Stimulated activated CD4-positive, alpha-beta T cell treated with anti-CD3 and anti-CD28 coated beads, Interleukin-15, amount 100 ng/mL, for 24 hours (primary cell): ENCODE data around the gene RFXAP.

Experiments used
- DNase-seq: peaks from one replicate; pipeline ENCODE4 v3.0.0-alpha.2; 2020

The RFXAP gene

DNA sequence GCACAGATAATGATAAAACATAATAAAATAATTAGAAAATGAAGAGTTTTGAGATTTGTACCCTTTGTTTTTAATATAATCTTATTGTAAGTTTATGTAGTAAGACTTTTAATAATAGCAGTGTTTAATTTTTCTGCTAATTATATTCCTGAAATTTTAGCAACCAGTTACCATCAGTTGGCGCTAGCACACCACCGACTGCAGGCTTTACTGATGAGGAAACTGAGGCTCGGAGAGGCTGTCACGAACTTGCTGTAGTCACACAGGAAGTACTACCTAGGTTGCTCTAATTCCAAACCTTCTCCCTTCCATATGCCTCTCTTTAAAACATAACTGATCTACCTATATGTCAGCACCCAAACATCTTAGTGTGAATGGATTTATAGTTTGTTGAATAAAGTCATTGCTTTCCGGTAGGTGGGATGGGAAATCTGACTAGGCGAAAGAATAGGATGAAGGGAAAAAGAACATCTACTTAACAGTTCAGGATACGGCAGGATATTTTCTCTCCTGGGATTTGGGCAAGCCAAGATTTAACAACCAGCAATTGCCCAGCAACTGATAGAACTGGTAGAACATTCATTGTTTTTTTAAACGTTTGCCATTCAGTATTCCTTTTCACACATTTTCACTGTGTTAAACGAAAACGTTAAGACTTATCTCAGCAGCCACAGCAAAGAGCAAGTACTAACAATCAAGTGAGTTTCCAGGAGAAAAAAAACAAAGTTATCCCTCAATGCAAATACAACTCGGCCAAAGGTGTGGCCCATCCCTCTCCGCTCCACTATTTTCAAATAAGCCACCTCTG, 822 bp upstream of the RFXAP start:
- no peak for DNase-seq

DNA sequence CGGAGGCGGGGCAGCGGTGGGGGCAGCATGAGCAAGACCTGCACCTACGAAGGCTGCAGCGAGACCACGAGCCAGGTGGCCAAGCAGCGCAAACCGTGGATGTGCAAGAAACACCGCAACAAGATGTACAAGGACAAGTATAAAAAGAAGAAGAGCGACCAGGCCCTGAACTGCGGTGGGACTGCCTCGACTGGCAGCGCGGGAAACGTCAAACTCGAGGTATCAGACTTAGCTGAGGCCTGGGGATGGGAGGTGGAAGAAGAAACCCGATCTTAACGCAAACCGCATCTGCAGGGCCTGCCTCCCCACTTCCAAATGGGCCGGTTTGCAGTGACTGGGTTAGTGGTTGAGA, 693 bp downstream of the RFXAP start:
- DNase-seq = peak; percentile 53

DNA sequence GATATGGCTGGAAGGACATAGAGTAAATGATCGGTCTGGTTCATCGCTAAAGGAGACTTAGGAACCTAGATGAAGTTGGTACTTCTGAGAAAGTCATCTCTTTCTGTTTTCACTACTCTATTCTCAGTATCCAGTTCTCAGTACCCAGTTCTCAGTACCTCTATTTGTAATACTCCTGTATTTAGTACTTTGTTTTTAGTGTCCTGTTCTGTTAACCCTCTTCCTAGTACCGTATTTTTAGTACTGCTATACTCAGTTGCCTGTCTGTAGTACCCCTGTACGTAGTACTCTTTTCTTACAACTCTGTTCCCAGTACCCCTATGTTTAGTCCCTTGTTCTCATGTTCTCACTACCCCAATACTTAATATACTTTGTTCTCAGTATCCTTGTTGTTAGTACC, 1.2 kb downstream of the RFXAP start:
- DNase-seq = no peak

DNA sequence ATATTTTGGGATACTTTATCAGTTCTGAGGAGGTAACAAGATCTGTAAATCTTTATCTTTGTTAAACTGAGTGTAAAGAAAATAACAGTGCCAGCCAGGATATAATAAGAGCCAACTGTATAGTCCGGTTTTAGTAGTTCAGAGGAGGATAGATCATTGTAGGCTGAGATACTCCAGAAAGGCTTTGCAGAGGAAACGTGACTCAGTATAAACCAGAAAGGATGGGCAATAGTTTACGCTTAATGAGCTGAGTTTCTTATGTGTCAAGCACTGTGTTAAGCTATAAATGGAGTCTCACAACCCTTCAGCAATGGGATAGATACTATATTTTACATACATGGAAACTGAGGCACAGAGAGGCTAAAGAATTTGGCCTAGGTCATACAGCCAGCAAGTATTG, 3.8 kb downstream of the RFXAP start:
- no peak for DNase-seq

DNA sequence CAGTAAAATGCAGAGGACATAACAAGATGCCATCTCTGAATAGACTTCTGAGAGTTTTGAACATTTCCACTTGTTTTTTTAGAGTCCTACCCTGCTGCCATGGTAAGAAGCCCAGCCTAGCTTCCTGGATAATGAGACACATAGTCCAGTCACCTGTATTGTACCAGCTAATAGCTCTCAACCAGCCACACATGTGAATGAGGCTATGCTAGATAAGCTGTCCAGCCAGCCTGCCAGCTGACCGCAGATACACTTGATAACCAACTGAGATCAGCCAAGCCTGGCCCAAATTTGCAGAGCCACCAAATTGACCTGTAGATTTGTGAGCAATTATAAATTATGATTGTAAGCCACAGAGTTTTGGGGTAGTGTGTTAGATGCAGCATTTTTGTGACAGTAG, 10.7 kb downstream of the RFXAP start:
- no peak for DNase-seq

DNA sequence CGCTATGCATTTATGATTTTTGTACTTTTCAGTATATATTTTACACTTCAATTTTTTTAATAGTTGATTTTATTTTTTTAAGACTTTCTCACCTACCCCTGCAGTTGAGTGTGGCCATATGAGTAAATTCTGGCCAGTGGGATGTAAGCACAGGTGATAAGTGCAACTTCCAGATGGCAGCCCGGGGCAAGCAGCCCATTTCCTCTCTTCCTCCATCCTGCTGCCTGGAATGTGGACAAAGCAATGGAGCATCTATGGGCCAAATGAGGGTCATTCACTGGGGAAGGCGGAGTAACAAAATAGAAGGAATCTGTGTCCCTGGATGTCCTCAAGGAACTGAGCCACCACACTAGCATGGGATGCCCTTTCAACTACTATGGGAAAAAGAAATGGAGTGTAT, 12.3 kb downstream of the RFXAP start:
- no peak for DNase-seq

DNA sequence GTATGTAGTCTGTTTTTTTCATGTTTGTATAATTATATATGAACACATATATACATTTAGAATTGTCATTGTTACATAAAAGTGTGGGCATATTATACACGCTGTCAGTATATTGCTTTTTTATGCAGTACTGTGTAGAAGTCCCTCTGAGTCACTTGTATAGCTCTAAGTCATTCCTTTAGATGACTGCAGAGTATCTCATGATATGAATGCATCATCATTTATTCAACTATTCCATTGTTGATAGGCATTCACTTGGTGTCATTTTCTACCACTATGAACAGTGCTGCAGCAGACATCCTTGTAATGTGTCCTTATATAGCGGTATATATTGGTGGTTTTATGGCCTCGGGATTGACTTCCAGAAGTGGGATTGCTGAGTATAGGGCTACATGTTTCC, 15.3 kb downstream of the RFXAP start:
- no peak for DNase-seq

DNA sequence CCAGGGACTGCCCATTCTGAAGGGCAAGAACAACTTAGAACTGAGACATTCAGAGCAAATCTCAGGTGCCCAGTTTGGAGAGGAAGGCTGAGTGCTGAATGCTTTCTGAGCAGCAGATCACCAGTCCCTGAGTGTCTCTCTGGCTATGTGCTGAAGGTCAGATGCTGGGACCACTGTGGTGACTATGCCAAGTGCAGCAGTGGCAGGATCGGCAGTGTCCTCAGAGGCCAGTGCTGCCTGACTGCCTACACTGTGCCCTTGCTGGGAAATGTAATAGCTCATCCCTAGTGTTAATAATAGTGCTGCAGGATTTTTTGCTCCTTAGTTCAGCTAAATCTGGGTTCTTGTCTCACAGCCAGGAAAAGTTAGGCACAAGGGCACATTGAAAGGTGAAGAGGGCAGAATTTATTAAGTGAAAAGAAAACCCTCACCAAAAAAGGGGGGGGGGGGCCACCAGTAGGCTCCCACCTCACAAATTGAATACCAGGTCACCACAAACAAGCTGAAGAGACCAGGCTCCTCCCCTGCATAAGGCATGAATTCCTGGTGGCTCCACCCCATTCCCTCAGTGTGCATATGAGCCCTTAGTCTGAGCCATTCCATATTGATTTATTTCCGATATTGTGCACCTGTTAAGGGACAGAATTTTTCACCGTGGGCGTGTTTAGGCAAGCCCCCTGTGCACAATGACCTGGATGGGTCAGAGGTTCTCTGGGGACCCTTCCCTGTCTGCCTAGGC, 18.5 kb downstream of the RFXAP start:
- DNase-seq = no peak

DNA sequence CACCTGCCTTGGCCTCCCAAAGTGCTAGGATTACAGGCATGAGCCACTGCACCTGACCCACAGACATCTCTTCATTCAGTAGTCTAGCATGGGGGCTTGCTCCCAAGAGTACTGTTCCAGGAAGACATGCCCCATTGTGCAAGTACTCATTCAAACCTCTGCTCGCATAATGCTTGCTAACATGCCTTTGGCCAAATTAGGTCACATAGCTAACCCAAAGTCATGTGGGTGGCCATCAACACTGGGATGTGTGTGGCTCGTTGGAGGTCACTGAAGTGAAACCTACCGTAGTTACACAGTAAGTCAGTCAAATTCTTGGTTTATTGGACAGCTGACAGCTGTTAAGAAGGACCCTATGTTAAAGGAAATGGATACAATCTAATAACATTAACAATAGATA, 20.3 kb downstream of the RFXAP start:
- DNase-seq = no peak

DNA sequence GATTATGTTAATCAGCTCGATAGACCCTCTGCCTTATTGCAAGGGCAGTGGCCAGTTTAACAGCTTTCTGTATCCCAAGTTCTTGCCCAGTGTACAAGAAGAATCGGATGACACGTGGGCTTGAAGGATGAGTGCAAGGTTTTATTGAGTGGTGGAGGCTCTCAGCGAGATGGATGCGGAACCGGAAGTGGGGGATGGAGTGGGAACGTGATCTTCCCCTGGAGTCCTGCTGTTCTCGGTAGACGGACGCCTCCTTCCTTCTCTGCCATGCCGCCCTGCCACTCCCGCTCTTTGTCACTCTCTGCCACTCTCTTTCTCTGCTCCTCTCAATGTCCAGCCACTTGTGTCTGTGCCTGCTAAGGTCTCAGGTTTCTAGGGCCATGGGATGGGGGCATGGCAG, 21.0 kb downstream of the RFXAP start:
- DNase-seq = no peak

DNA sequence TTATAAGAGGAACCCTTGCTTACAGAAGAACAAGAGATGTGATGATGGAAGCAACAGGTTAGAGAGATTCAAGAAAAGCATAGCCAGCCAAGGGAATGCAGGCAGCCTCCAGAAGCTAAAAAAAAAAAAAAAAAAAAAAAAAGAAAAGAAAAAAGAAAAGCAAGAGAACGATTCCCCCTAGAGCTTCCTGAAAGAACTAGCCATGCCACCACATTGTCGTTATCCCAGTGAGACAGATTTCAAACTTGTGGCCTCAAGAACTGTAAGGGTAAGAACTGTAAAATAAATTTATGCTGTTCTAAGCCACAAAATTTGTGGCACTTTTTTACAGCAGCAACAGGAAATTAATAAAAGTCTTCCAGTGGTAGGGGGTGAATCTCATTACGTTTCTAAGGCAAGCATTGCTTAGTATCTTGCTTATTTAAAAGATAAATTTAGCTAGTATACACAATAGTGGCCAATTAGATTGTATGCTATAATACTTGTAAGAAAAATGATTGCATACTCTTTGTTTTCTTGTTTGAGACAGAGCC, 21.8 kb downstream of the RFXAP start:
- no peak for DNase-seq

DNA sequence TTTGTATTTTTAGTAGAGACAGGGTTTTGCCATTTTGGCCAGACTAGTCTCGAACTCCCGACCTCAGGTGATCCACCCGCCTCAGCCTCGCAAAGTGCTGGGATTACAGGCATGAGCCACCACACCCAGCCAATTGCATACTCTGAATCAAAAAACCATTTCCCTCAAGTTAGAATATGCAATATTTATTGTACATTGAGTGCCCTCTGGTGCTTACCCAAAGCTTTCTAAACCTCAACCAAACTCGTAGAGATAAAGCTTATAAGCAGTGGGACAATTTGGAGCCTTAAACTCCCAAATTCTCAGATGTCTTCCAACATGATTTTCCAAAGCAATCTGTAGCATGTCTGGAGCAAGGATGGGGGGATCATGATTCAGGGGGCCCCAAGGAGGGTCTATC, 22.4 kb downstream of the RFXAP start:
- no peak for DNase-seq

DNA sequence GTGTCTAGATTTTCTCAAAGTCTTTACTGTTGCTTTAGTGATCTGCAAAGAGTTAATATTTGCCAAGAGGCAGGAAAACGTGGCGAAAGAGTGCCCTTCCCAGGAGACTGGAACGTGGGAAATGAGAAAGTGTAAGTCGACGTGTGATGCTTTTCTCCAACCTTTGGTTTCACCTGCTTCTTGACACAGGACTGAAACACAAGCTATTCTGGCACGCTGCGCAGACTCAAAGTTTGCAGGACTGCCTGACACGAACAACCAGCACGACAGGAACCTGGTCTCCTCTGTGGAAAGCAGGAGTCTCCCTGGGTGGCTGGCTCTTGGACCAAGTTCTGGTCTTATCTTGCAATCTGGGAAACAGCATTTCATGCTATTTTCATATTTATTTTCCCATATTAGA, 28.6 kb downstream of the RFXAP start:
- DNase-seq = no peak

DNA sequence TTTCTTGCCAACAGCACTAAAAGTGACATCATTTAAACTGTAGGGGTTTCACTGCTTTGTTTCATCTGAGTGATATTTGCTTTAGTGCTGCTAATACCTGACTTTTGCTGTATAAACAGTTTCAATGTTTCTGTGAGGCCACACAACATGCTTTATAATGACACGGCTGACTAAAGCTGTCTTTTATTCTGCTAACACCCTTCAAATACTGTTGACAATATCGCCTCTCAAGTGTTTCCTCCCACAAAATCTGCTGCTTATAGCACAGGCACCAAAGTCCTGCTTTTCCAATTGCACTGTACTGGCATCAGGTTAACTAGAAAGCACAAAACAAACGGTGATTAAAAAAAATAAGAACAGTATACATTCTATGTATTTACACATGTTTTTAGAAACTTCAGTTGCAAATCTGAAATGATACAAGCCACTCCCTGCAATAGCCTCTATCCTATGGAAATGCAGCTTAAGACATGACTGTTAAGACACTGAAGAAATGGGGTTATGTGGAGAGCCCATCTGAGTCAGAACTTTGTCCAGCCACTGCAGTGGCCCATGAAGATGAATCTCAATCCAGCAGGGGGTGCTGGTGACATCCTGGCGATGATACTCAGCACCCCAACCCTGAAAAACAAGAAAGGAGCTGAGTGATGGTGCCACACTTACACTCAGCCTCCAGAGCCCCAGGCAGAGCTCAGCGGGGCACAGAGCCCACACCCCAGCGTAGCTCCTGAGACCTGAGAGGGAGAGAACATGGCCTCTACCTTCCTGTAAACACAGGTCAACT, 29.4 kb downstream of the RFXAP start:
- DNase-seq = peak; percentile 35

DNA sequence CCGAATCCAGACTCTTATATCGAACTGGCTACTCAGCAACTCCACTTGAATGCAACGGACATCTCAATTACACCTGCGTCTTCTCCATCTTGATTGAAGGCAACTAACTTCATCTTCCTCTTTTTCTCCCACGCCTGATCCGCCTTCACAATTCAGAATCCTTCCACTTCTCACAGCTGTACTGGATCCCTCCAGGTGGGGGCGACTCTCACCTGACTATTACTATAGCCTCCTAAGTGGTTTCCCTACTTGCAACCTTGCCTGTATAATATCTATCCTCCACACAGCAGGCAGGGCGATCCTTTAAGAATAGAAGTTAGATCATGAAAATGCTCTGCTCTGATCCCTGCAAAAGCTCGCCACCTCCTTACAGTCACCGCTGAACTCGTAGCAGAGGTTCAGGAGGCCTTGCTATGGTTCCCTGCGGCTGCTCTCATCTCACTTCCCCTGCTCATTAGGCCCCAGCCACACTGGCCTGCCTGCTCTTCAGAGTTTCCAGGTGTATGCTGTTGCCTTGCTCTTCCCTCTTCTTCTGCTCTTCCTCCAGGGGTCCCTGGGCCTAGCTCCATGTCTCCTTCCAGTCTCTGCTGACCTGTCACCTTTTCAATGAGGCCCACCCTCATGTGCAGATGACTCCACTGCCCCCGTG, 31.9 kb downstream of the RFXAP start:
- peak; percentile 27 for DNase-seq

DNA sequence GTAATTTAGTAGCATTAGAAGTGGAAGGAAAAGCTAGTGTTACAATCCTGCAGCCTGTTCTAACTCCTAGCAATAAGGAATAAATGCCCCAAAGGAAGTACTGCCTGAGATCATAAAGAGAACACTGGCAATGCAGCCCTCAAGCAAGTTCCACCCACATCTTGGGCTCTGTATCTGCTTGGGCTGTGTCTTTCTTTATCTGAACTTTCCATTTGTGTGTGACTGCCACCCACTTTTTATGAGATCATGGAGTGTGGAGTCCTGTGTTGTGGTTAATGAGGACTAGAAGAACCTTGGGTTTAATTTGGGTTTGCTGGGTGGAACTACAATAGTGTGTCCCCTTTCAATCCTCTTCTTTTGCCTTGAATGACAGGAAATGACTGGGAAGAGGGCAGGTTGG, 38.2 kb downstream of the RFXAP start:
- no peak for DNase-seq

DNA sequence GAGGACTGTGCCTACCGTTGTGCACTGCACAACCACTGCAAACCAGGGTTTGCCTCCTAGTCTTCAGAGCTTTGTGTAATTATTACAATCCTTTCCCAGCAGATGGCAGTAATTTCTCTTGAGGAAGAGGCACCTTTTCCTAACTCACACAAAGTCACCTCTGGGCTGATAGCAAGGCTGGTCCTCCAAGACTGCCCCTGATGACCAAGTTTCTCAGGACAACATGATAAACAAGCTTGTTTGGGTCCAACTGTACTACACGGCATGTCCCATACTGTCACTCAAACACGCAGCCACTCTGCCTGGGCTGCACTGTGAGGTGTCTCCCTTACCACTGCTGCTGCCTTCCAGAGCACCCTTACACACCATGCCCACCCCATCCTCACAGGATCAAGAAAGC, 39.3 kb downstream of the RFXAP start:
- no peak for DNase-seq

DNA sequence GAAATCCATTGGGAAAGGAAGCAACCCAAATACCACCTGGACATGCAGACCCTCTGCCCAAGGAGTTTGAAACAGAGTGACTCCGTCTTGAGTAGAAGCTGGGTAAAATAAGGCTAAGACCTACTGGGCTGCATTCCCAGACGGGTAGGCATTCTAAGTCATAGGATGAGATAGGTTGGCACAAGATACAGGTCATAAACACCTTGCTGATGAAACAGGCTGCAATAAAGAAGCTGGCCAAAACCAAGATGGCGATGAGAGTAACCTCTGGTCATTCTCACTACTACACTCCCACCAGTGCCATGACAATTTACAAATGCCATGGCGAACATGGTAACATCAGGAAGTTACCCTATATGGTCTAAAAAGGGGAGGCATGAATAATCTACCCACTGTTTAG, 40.2 kb downstream of the RFXAP start:
- DNase-seq = no peak

DNA sequence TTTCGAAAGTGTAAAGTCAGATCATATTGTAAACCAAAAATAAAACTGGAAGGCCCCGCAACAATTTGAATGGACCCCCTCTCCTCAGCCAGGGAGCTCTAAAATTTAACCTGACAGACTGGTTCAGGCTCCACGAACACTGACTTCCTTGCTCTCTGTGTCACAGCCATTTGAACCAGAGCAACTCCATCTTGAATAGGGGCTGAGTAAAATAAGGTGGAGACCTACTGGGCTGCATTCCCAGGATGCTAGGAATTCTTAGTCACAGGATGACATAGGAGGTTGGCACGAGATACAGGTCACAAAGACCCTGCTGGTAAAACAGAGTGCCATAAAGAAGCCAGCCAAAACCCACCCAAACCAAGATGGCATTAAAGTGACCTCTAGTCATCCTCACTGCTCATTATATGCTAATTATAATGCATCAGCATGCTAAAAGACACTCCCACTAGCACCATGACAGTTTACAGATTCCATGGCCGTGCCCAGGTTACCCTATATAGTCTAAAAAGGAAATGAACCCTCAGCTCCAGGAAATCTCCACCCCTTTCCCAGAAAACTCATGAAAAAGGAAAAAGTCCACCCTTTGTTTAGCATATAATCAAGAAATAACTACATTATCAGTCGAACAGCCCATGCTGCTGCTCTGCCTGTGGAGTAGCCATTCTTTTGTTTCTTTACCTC, 43.1 kb downstream of the RFXAP start:
- DNase-seq = no peak

DNA sequence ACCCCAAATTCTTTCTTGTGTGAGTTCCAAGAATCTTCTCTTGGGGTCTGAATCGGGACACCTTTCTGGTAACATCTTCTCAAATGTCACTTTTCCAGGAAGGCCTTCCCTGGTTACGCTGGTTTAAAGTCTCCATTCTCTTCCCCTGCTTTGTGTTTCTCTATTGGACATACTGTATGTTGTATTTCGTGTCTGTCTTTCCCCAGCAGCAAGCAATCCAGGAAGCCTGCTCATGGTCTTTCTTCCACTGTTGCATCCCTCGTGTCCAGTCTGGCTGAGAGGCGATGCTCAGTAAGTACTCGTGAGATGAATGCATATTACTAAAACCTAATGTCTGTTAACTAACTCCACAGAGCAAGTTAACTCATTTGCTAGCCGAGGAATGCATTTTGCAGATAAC, 43.7 kb downstream of the RFXAP start:
- DNase-seq = no peak

DNA sequence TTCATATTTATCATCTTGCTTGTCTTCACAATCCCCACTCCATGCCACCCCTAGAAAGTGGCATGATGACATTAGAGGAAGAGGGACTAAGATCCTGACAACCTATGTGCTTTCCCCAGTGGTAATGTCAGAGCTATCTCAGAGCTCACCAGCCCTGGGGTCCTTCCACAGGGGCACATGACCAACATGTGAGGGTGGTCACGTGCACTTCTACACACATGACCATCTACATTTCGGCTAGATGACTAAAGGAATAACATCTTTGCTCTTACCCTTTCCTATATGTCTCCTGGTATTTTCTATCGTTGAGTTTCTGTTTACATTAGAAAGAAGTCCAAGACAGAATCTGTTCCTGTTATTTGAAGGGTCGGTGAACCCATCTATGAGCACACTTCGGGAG, 46.2 kb downstream of the RFXAP start:
- no peak for DNase-seq

DNA sequence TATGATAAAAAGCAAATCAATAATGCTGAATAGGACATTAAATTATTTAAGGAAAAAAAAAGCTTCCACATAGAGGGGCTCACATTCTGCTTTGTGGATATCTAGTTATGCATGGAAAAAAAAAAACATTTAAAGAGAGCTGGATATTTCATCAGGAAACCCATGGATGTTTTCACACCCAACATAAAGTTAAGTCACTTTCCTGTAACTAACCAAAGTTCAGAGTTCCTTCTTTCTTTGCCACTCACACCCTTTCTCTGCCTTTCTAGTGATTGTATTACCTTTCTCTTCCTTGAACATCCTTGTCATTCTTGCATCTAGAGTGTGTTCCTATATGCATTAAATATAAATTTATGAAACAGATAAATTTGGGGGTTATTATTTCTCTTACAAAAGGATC, 47.2 kb downstream of the RFXAP start:
- DNase-seq = no peak
